ENCODE measurements around the gene THBS3. TPM values are rescaled to one million over a fixed set of nuclear protein-coding genes. Genes with fewer than 3 reads are reported as not detected.
"Not testable (repeated sequence)": the region's sequence is repeated elsewhere in the genome, so short reads cannot be mapped to it uniquely, and the experiment has no call there.

The THBS3 gene
- total and polyA plus RNA-seq, 9 of the 15 experiments (the other 6 are each of a cell fraction or from before 2014, with no cell fraction given): 0.59 to 8.3 (median 3.2) TPM

DNA sequence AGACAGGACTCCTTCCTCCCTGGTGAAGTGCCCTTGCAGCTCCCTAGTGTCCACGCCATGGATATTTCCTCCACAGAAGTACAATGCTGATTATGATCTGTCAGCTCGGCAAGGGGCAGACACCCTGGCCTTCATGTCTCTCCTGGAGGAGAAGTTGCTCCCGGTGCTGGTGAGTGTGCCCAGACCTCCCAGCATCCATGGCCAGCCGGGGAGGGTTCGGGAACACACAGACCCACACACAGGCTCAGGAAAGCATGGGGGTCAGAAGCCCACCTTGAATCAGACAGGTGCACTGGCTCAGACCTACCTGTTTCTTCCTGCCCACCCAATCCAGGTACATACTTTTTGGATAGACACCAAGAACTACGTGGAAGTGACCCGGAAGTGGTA lies 4.3 kb upstream of the THBS3 start:
- Histone ChIP-seq H3K79me2 (ENCODE audit: control insufficient read depth, insufficient read depth, low read length) (peaks cover 18% of the 10 kb centered on the region), H3K36me3 (ENCODE audit: control insufficient read depth, insufficient read depth, low read length) (peaks cover 22% of the 10 kb centered on the region; the same call in 2 of the 3 replicates), H3K4me1 (replicated peaks in 1 of 2; ENCODE audit: control insufficient read depth in 2 of 2, insufficient read depth in 2 of 2, low read length in 2 of 2) (peaks cover 16 to 24% of the 10 kb centered on the region in 2 experiments)
- ATAC-seq; CTCF ChIA-PET (ENCODE audit: low intra/inter-chr PET ratio); H3K9me1 ChIP-seq (ENCODE audit: control insufficient read depth, insufficient read depth, low read length); H3K27ac ChIP-seq (ENCODE audit: extremely low read depth, low read depth, low read length); in situ Hi-C loops (cut with MboI); H3K27me3 ChIP-seq (ENCODE audit: control insufficient read depth in 2 of 2, insufficient read depth in 2 of 2, low read length in 2 of 2); H3K9ac ChIP-seq (ENCODE audit: insufficient read depth in 1 of 2, low read depth in 2 of 2, low read length in 2 of 2); H4K20me1 ChIP-seq (replicated peaks; ENCODE audit: control insufficient read depth, insufficient read depth, low read length); intact Hi-C loops (cut with micrococcal nuclease); FAIRE-seq; H3K4me3 ChIP-seq; BruUV-seq (replicated peaks); DNase-seq (ENCODE audit: extremely low read depth in 1 of 4, low spot score in 3 of 4); H3K4me2 ChIP-seq (ENCODE audit: insufficient read depth, low read length); H2AFZ ChIP-seq (ENCODE audit: low read depth, low read length); POLR2A ChIA-PET; H3K9me3 ChIP-seq (replicated peaks; ENCODE audit: control insufficient read depth, insufficient read depth, low read depth, low read length): not testable (repeated sequence)
- WGBS (ENCODE audit: insufficient coverage, low coverage, missing lambda C conversion rate): 78% methylated on average over 5 of the region's 7 CpGs

DNA sequence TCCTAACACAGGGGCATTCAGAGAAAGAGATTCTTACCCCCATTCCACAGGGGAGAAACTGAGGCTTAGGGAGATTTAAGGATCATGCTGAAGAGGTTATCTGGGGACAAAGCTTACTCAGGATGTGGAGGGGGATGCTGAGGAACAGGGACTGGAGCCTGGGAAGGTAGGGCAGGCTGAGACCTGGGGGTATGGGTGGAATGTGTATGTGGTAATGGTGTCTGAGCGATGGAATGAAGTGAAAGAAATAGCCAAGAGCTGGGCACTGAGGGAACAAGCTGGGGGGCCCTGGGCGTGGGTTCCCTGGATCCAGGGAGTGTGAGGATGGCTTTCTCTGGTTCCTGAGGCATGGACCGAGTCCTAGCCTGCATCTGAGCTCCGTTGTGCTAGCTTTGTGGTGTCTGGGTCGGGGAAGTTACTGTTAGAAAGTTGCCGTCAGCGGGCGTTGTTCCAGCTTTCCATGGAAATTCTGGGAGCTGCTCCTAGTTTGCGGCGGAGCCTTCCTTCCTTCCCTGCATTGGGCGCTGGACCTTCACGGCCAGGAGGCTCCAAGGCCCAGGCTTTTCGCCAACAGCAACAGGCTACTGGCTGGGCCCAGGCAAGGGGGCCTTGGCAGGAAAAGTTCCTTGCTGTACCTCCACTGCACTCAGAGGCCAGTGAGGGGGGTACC lies 3.8 kb upstream of the THBS3 start:
- intact Hi-C loops (cut with micrococcal nuclease); CTCF ChIA-PET (ENCODE audit: low intra/inter-chr PET ratio); H3K4me2 ChIP-seq (ENCODE audit: insufficient read depth, low read length); H3K9me1 ChIP-seq (ENCODE audit: control insufficient read depth, insufficient read depth, low read length); H3K9ac ChIP-seq (ENCODE audit: insufficient read depth in 1 of 2, low read depth in 2 of 2, low read length in 2 of 2); H3K9me3 ChIP-seq (replicated peaks; ENCODE audit: control insufficient read depth, insufficient read depth, low read depth, low read length); H3K4me3 ChIP-seq; FAIRE-seq; H2AFZ ChIP-seq (ENCODE audit: low read depth, low read length); H3K27ac ChIP-seq (ENCODE audit: extremely low read depth, low read depth, low read length); BruUV-seq (replicated peaks); H4K20me1 ChIP-seq (replicated peaks; ENCODE audit: control insufficient read depth, insufficient read depth, low read length); ATAC-seq; in situ Hi-C loops (cut with MboI); POLR2A ChIA-PET; H3K27me3 ChIP-seq (ENCODE audit: control insufficient read depth in 2 of 2, insufficient read depth in 2 of 2, low read length in 2 of 2); DNase-seq (ENCODE audit: extremely low read depth in 1 of 4, low spot score in 3 of 4): not testable (repeated sequence)
- Histone ChIP-seq H3K79me2 (ENCODE audit: control insufficient read depth, insufficient read depth, low read length) (peaks cover 18% of the 10 kb centered on the region), H3K36me3 (ENCODE audit: control insufficient read depth, insufficient read depth, low read length) (peaks cover 22% of the 10 kb centered on the region; the same call in 2 of the 3 replicates), H3K4me1 (replicated peaks in 1 of 2; ENCODE audit: control insufficient read depth in 2 of 2, insufficient read depth in 2 of 2, low read length in 2 of 2) (peaks cover 19 to 28% of the 10 kb centered on the region in 2 experiments)
- WGBS (ENCODE audit: insufficient coverage, low coverage, missing lambda C conversion rate): 85% methylated on average over 9 of the region's 13 CpGs
